Measurements from ENCODE around the gene CASZ1.

The CASZ1 gene

DNA sequence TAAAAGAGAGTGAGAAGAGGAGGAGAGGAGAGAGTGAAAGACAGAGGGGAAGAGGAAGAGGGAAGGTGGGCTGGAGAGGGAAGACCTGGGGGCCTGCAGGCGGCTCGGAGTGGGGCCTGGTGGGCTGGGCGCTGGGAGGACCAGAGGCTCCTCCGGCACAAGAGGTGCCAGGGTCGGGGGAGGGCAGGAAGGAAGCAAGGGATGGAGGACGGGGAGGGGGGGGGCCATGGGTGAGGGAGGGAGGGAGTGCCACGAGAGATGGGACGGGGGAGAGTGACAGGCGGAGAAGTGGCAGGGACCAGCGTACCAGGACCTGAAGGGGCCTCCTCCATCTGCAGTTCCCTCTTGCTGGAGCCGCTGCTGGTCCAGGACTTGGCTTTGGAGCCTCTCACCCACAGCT lies 87.7 kb downstream of the CASZ1 start:
- ChIA-PET POLR2A (no interaction called here), CTCF (no interaction called here)
- H3K4me3 ChIP-seq (ENCODE audit: low read depth, low read length), result no peak overlapping the region

DNA sequence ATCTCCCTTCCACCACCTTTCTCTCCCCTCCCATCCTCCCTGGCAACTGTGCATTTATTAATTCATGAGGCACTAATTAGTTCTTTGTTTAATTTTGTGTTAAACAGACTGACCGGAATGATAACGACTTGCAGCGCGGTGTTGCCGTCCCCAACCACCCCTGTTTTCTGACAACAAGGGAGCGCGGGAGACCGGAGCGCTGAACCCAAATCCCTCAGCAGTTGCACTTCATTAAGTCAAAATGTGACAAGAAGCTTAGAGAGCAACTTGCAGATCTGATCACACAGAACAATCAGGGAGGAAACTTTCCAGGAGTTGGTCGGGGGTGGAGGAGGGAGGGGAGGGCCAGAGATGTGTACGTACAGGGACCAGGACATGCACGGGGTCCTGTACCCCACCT lies 89.2 kb downstream of the CASZ1 start:
- no peak for DNase-seq (ENCODE audit: low read depth, low spot score)
- POLR2A ChIA-PET, result no interaction called here
- no peak for TF ChIP-seq CTCF (IDR thresholded peaks at IDR 0.05; ENCODE audit: insufficient read depth, low read length, missing control alignments)
- CTCF ChIA-PET, result interaction anchor here (0.7 kb wide), 1 partner anchor 13 kb away, joined by 3 read pairs; no protein-coding TSS in a partner anchor
- H3K4me3 ChIP-seq (ENCODE audit: low read depth, low read length), result no peak overlapping the region

More for the DNA sequence above, 87.7 kb downstream of the CASZ1 start:
- no peak for TF ChIP-seq CTCF (IDR thresholded peaks at IDR 0.05; ENCODE audit: insufficient read depth, low read length, missing control alignments)
- no peak for DNase-seq (ENCODE audit: low read depth, low spot score)

DNA sequence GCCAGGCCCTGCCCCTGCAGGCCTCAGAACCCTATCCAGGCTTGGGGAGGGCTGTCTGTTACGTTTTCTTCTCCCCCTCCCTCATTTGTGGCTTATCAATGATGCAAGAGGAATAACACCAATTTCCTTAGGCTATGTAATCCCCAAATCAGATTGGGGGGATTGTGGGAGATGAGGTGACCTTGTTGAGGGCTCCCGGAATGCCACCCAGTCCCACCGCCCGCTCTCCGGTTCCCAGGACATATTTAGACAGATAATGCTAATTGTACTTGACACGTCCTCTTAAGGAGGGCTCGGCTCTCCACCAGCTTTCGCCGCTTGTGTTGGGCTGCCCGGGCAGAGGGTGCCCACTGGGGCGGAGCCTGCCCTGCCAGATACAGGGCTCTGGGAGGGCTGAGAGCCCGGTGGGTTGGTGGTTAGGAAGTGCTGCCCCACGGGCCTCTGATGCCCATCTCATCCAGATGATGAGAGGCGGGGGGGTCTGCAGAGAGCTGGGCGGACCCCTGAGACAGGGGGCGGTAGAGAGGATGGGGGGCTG lies 90.0 kb downstream of the CASZ1 start:
- POLR2A ChIA-PET, result no interaction called here

DNA sequence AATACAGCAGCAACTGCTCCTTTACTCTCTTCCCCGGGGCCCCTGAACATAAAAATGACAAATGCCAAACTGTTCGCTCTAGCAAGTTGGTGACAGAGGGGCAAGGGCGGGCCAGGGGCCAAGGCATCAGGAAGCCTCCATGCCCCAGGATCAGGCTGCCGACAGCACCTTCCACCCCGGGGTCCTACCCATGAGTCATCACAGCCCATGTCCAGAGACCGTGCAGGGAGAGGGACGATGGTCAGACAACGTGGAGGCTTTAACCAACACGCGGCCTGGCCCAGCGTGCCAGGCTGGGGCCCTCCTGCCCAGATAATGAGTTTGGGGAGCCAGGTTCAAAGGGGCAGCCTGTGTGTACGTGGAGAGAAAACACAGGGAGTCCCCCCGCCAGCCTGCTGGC lies 90.5 kb downstream of the CASZ1 start:
- POLR2A ChIA-PET, result no interaction called here
- CTCF ChIA-PET, result no interaction called here

More for the DNA sequence above, 90.0 kb downstream of the CASZ1 start:
- DNase-seq (ENCODE audit: low read depth, low spot score), result no peak
- CTCF ChIA-PET, result interaction anchor here (0.7 kb wide), 1 partner anchor 14 kb away, joined by 3 read pairs; no protein-coding TSS in a partner anchor
- no peak overlapping the region for H3K4me3 ChIP-seq (ENCODE audit: low read depth, low read length)
- TF ChIP-seq CTCF (IDR thresholded peaks at IDR 0.05; ENCODE audit: insufficient read depth, low read length, missing control alignments), result no peak

GRCh38 chr1:10704368-10704882 lies 92.0 kb downstream of the CASZ1 start:
- ChIA-PET CTCF (no interaction called here), POLR2A (no interaction called here)
- H3K4me3 ChIP-seq (ENCODE audit: low read depth, low read length), result no peak overlapping the region
- no peak for DNase-seq (ENCODE audit: low read depth, low spot score)
- TF ChIP-seq CTCF (IDR thresholded peaks at IDR 0.05; ENCODE audit: insufficient read depth, low read length, missing control alignments), result no peak

More for the DNA sequence above, 90.5 kb downstream of the CASZ1 start:
- DNase-seq (ENCODE audit: low read depth, low spot score), result no peak
- no peak for TF ChIP-seq CTCF (IDR thresholded peaks at IDR 0.05; ENCODE audit: insufficient read depth, low read length, missing control alignments)
- no peak overlapping the region for H3K4me3 ChIP-seq (ENCODE audit: low read depth, low read length)

DNA sequence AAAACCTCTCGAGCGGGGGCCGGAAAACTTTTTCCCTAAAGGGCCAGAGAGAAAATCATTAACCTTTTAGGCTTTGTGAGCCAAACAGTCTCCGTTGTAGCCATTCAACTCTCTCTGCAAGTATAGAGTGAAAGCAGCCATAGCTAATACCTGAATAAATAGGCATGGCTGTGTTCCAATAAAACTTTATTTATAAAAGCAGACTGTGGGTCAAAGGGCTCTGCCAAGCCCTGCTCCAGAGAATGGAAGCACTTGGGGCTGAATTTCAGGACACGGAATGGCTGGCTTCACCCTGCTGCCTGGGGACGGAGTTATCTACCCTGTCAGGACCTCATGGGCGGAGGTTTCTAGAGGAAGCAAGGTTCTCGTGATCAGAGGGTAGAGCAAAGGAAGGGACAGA lies 92.7 kb downstream of the CASZ1 start:
- POLR2A ChIA-PET, result no interaction called here
- CTCF ChIA-PET, result no interaction called here
- no peak overlapping the region for H3K4me3 ChIP-seq (ENCODE audit: low read depth, low read length)
- DNase-seq (ENCODE audit: low read depth, low spot score), result no peak
- TF ChIP-seq CTCF (IDR thresholded peaks at IDR 0.05; ENCODE audit: insufficient read depth, low read length, missing control alignments), result no peak

Measured in AG04449 (cell line).